Activated CD8-positive, alpha-beta memory T cell treated with anti-CD3 and anti-CD28 coated beads, Interleukin-2, amount 50 U/mL, for 1 hour (primary cell): ENCODE measurements around the gene CALCOCO2.
A peak's percentile ranks its signal among the peaks of the same experiment; 100 is the strongest.

Experiments used
- DNase-seq: peaks from one replicate; pipeline ENCODE4 v3.0.0-alpha.2; 2020; ENCODE audit errors: extremely low read depth

CALCOCO2 gene

GRCh38 chr17:48873209-48873608 is 42.4 kb downstream of the CALCOCO2 start:
- no peak for DNase-seq

GRCh38 chr17:48873696-48874443 is 43.0 kb downstream of the CALCOCO2 start:
- no peak for DNase-seq

GRCh38 chr17:48878920-48879898 is 48.4 kb downstream of the CALCOCO2 start:
- DNase-seq = peak; percentile 38

DNA sequence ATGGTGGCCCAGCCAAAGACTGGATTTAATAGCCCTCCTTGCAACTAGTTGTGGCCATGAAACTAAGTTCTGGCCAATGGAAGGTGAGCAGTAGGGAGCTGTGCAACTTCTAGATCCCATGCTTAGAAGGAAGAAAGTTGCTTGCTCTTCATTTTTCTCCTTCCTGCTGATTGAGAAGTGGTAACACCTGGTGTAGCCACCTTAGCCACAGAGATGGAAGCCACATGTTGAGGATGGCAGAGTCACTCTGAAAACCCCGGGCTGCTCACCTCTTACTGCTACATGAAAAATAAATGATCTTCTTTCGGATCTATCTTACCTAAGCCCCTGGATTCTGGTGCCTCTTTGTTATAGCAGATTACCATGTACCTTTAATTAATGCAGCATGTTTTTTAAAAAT is 51.4 kb downstream of the CALCOCO2 start:
- no peak for DNase-seq

DNA sequence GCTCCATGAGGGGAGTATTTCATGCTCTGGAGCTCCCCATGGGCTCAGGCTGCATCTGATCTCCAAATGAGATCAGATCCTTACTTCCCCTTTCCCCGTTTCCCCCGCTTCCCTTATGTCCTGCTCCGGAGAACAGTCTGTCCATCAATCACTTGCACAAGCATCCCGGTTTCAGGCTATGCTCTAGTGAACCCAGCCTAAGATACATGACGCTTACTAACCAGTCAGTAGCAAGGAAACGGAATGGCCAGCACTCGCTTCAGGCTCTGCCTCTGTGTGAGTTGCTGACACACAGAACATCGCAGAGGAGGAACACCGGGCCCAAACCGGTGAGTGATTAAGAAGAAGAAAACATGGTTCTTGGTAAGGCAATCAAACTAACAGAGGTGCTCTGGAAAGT is 52.3 kb downstream of the CALCOCO2 start:
- no peak for DNase-seq

GRCh38 chr17:48890086-48890485 is 59.3 kb downstream of the CALCOCO2 start:
- no peak for DNase-seq

- no peak for DNase-seq
Measured at GRCh38 chr17:48892940-48893645, 62.3 kb downstream of the CALCOCO2 start.

GRCh38 chr17:48893646-48894508 is 63.0 kb downstream of the CALCOCO2 start:
- DNase-seq = no peak

DNA sequence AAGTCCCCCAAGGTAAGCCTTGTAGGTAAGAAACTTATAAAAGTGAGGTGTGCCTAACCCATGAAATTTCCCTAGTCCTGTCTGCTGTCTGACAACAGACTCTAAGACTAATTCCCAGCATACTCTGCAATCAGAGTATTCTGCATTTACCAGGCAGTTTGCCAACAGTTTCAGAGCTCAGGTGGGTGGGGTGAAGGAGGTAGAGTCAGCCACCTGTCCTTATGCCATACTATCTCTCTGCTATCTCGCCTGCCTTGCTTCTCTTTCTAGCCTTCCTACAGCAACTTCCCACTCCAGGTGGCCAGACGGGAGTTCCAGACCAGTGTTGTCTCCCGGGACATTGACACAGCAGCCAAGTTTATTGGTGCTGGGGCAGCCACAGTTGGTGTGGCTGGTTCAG is 64.1 kb downstream of the CALCOCO2 start:
- no peak for DNase-seq

DNA sequence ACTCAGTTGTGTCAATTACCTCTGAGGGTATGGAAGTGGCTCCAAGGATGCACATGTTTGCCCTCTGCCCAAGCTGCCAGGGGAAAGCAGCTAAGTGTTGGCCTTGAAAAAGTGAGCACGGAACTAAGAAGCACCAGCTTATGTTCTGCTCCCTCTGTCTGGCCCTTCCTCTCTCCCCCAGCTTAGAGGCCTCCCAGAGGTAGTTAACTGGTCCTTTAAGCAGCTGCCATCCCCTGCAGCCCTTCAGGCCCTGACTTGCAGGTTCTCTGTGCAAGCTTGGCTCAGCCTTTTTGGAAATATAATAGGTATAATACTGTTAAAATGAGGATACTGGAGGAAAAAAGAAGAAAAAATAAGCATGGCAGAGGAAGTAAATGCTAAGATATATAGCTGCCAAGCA is 70.4 kb downstream of the CALCOCO2 start:
- no peak for DNase-seq

- DNase-seq = no peak
Measured at GRCh38 chr17:48903401-48903800, 72.6 kb downstream of the CALCOCO2 start.

GRCh38 chr17:48904428-48904827 is 73.6 kb downstream of the CALCOCO2 start:
- DNase-seq = no peak

GRCh38 chr17:48905987-48906515 is 75.2 kb downstream of the CALCOCO2 start:
- DNase-seq = no peak

DNA sequence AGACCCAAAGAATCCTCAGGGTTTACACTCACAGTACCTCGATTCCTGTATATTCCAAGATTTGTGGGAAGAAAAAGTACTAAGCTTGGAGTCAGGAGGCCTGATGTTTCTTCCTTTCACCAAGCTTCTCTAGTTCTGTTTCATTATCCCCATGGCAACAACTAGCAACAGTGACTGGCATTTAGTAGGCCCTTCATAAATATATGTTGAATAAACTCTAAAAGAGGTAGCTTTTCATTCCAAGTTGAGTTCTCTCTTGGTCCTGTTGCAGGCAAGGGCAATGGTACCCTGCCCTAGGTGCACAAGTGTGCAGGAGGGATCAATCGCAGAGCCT is 76.8 kb downstream of the CALCOCO2 start:
- DNase-seq = no peak

GRCh38 chr17:48908047-48908843 is 77.4 kb downstream of the CALCOCO2 start, which contains the start of gene UBE2Z:
TSS of gene UBE2Z (plus strand) at chr17:48908407. CDS start at chr17:48908504, 97 bp downstream.
- DNase-seq = peak; percentile 68

GRCh38 chr17:48908853-48909394 is 78.1 kb downstream of the CALCOCO2 start:
- peak; percentile 61 for DNase-seq

- no peak for DNase-seq
Measured at GRCh38 chr17:48909783-48910182, 78.9 kb downstream of the CALCOCO2 start.

DNA sequence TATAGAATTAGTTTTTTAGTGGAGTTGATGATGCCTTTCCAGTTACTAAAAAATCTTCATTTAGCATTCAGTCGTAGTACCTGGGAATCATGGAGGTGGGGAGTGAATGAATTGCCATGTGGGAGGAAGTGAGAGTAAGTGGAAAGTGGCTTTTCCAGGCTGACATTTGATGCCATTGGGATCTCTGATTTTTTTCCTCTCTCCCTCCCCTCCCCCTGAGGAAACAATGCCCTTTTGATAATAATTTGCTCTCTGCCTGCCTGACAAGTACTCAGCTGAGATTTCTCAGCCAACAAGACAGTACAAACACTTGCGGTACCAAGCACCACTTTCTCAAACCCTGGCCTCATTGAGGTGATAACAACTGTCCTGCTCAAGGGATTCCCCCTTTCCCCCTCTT is 79.5 kb downstream of the CALCOCO2 start:
- DNase-seq = no peak

GRCh38 chr17:48912476-48912875 is 81.6 kb downstream of the CALCOCO2 start:
- no peak for DNase-seq
